CD4-positive, alpha-beta T cell treated with Interleukin-6 at 100 ng/mL for 8 hours (primary cell): ENCODE results near the gene GPX4.

ENCODE experiments used
- DNase-seq: peaks from one replicate; pipeline ENCODE4 v3.0.0-alpha.2; 2020; ENCODE audit warnings: mixed read lengths, low spot score

Gene GPX4

GRCh38 chr19:1102407-1103131 is 1.2 kb upstream of the GPX4 start:
- no peak for DNase-seq

GRCh38 chr19:1103132-1103707 is 574 bp upstream of the GPX4 start:
- DNase-seq, result no peak

GRCh38 chr19:1104311-1105007 is 665 bp downstream of the GPX4 start:
- DNase-seq, result peak; percentile 45

GRCh38 chr19:1105008-1105872 is 1.4 kb downstream of the GPX4 start:
- no peak for DNase-seq

- DNase-seq, result no peak
These were observed 2.4 kb downstream of the GPX4 start for GRCh38 chr19:1105873-1106840.

- no peak for DNase-seq
These were observed 3.3 kb downstream of the GPX4 start for GRCh38 chr19:1106841-1107660.

- no peak for DNase-seq
These were observed 4.0 kb downstream of the GPX4 start for GRCh38 chr19:1107661-1108261.

GRCh38 chr19:1108291-1109031 is 4.7 kb downstream of the GPX4 start:
- DNase-seq, result no peak

- no peak for DNase-seq
These were observed 5.3 kb downstream of the GPX4 start for GRCh38 chr19:1109032-1109551.

GRCh38 chr19:1109697-1110671 is 6.2 kb downstream of the GPX4 start:
- DNase-seq, result no peak

GRCh38 chr19:1110809-1111640 is 7.2 kb downstream of the GPX4 start:
- no peak for DNase-seq

GRCh38 chr19:1111641-1112267 is 8.0 kb downstream of the GPX4 start:
- DNase-seq, result no peak

- no peak for DNase-seq
These were observed 8.7 kb downstream of the GPX4 start for GRCh38 chr19:1112268-1113029.

GRCh38 chr19:1113030-1113985 is 9.5 kb downstream of the GPX4 start:
- peak; percentile 81 for DNase-seq
